SJSA1 (cell line): ENCODE data around the gene PDZRN4. TPM values are rescaled to one million over a fixed set of nuclear protein-coding genes. Genes with fewer than 3 reads are reported as not detected.
"Not testable (repeated sequence)": the region's sequence is repeated elsewhere in the genome, so short reads cannot be mapped to it uniquely, and the experiment has no call there.

Experiments used
- DNase-seq, 2 experiments: peaks; one replicate each; pipeline ENCODE4 v3.0.0-alpha.2; 2015 to 2020; ENCODE audit warnings: low spot score in 2 of 2, low read depth in 1 of 2
- H3K27ac ChIP-seq: fragments of 250-450 bp; sonication (Bioruptor Pico); 2 replicates; pipeline ENCODE4 v1.5.1; 2020; ENCODE audit warnings: mild to moderate bottlenecking, moderate library complexity
- H3K27me3 ChIP-seq: fragments of 250-450 bp; sonication (Bioruptor Pico); replicated peaks from 2 replicates; pipeline ENCODE4 v1.5.1; 2020; ENCODE audit warnings: mild to moderate bottlenecking, moderate library complexity
- H3K36me3 ChIP-seq: fragments of 250-450 bp; sonication (Bioruptor Pico); 2 replicates; pipeline ENCODE4 v1.5.1; 2020; ENCODE audit warnings: mild to moderate bottlenecking
- H3K4me1 ChIP-seq: fragments of 250-450 bp; sonication (Bioruptor Pico); replicated peaks from 2 replicates; pipeline ENCODE4 v1.6.1; 2021; ENCODE audit warnings: mild to moderate bottlenecking
- H3K4me3 ChIP-seq: fragments of 250-450 bp; sonication (Bioruptor Pico); 2 replicates; pipeline ENCODE4 v1.5.1; 2020; ENCODE audit warnings: mild to moderate bottlenecking
- H3K9me3 ChIP-seq: fragments of 250-450 bp; sonication (Bioruptor Pico); replicated peaks from 2 replicates; pipeline ENCODE4 v1.5.1; 2020; ENCODE audit warnings: mild to moderate bottlenecking
- total RNA-seq: library from RNA; depleted of rRNA; stranded (reverse); fragments of >200 nt; shearing (Covaris generic); gene quantifications from 2 replicates; pipeline ENCODE4 v1.2.3, GENCODE V29; 2014

PDZRN4 gene
- total RNA-seq, 1 experiment from 2014 or later = not detected

DNA sequence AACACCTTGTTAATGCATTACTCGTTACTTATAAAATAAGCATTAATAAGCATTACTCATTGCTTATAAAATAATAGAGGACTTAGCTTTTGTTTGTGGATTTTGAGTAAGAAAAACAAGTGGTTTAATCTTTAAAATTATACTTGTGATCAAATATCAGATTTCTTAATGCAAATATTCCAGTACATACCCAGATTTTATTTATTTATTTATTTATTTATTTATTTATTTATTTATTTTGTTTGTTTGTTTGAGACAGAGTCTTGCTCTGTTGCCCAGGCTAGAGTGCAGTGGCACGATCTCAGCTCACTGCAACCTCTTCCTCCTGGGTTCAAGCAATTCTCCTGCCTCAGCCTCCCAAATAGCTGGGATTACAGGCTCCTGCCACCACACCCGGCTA is 3.4 kb downstream of the PDZRN4 start:
- not testable (repeated sequence) for H3K4me1 ChIP-seq, H3K36me3 ChIP-seq, DNase-seq, H3K9me3 ChIP-seq, H3K4me3 ChIP-seq, H3K27ac ChIP-seq
- H3K27me3 ChIP-seq = peaks cover 48% of the 10 kb centered on the region

GRCh38 chr12:41193311-41193710 is 5.2 kb downstream of the PDZRN4 start:
- H3K36me3 ChIP-seq = no peaks in the 10 kb centered on the region
- no peak overlapping the region for H3K4me3 ChIP-seq
- no peak for DNase-seq
- peaks cover 8% of the 10 kb centered on the region for H3K4me1 ChIP-seq
- H3K9me3 ChIP-seq = no peaks in the 10 kb centered on the region
- no peak overlapping the region for H3K27ac ChIP-seq
- peaks cover 31% of the 10 kb centered on the region for H3K27me3 ChIP-seq

DNA sequence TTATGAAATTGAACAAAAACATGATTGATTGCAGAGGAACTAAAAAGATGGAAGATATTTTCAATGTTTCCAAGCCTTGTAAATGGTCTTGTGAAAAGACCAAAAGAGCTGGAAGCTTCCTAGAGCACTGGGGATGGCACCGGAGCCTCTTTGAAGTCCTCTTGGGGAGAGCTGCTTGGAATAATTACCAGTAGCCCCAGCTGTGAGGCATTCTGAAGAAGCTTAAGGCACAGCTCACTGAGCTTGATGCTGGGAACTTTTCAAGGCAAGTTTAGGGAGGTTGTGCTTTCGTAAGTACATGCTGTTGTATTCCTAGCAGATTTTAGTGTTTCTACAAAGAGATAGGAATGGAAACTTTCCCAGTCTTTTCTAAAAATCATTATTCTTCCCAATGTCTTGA is 13.9 kb downstream of the PDZRN4 start:
- Histone ChIP-seq H3K4me3 (no peak overlapping the region), H3K9me3 (no peaks in the 10 kb centered on the region), H3K36me3 (no peaks in the 10 kb centered on the region), H3K27me3 (no peaks in the 10 kb centered on the region), H3K4me1 (peaks cover 5% of the 10 kb centered on the region; the same call in 1 of the 2 replicates), H3K27ac (no peak overlapping the region)
- DNase-seq = no peak

- Histone ChIP-seq H3K4me3 (peak overlapping the region; percentile 9; the same call in 1 of the 2 replicates), H3K36me3 (no peaks in the 10 kb centered on the region), H3K27ac (no peak overlapping the region), H3K4me1 (peaks cover 5% of the 10 kb centered on the region; the same call in 1 of the 2 replicates), H3K9me3 (no peaks in the 10 kb centered on the region), H3K27me3 (no peaks in the 10 kb centered on the region)
- DNase-seq = peak in 1 of 2 experiments; percentile 19
These were observed 17.1 kb downstream of the PDZRN4 start for GRCh38 chr12:41205070-41205709.

GRCh38 chr12:41206298-41206697 is 18.2 kb downstream of the PDZRN4 start:
- no peaks in the 10 kb centered on the region; the same call in 1 of the 2 replicates for H3K27me3 ChIP-seq
- peaks cover 5% of the 10 kb centered on the region; the same call in 1 of the 2 replicates for H3K4me1 ChIP-seq
- H3K27ac ChIP-seq = no peak overlapping the region
- H3K9me3 ChIP-seq = no peaks in the 10 kb centered on the region
- no peaks in the 10 kb centered on the region for H3K36me3 ChIP-seq
- no peak for DNase-seq
- H3K4me3 ChIP-seq = no peak overlapping the region

GRCh38 chr12:41211448-41211847 is 23.3 kb downstream of the PDZRN4 start:
- DNase-seq = no peak
- Histone ChIP-seq H3K36me3 (no peaks in the 10 kb centered on the region), H3K9me3 (no peaks in the 10 kb centered on the region), H3K27ac (no peak overlapping the region), H3K4me1 (no peaks in the 10 kb centered on the region), H3K27me3 (no peaks in the 10 kb centered on the region; the same call in 1 of the 2 replicates), H3K4me3 (no peak overlapping the region)

DNA sequence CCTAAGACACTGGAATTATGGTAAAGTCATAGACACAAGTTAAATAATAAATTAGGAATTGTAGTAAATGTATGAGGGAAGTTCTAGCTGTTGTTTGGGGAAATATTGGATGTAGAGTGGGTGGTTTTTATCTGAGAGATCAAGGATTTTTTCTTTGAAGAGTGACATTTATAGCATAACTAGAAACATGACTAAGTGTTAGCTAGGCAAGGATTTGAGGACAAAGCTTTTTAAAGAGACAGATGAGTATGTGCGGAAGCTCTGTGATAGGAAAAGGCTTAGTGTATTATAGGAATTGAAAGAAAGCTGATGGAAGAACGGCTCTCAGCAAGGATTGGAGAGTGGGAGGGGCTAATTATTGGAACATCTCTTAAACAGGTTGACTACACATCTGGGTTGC is 24.5 kb downstream of the PDZRN4 start:
- no peak for DNase-seq
- Histone ChIP-seq H3K9me3 (no peaks in the 10 kb centered on the region), H3K27me3 (no peaks in the 10 kb centered on the region; the same call in 1 of the 2 replicates), H3K27ac (no peak overlapping the region), H3K36me3 (no peaks in the 10 kb centered on the region), H3K4me3 (no peak overlapping the region), H3K4me1 (no peaks in the 10 kb centered on the region)

DNA sequence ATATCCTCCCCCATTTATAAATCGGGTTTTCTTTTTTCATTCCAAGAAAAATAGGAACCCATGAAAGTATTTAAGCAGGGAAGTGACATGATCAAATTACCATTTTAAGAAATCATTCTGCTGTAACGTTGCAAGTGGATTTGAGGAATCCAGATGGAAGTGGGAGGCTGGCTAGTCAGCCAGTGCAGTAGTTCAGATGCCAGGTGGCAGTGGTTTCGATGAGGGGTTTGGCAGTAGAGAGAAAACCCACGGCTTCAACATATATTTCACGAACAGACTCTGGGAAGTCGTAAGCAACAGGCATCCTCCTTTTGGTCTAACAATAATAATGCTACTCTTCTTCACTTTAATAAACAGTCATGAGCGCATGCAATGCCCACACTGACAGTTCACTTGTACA is 25.0 kb downstream of the PDZRN4 start:
- no peaks in the 10 kb centered on the region; the same call in 1 of the 2 replicates for H3K27me3 ChIP-seq
- H3K4me1 ChIP-seq = no peaks in the 10 kb centered on the region
- no peaks in the 10 kb centered on the region for H3K36me3 ChIP-seq
- H3K9me3 ChIP-seq = no peaks in the 10 kb centered on the region
- no peak overlapping the region for H3K27ac ChIP-seq
- H3K4me3 ChIP-seq = no peak overlapping the region
- DNase-seq = no peak

DNA sequence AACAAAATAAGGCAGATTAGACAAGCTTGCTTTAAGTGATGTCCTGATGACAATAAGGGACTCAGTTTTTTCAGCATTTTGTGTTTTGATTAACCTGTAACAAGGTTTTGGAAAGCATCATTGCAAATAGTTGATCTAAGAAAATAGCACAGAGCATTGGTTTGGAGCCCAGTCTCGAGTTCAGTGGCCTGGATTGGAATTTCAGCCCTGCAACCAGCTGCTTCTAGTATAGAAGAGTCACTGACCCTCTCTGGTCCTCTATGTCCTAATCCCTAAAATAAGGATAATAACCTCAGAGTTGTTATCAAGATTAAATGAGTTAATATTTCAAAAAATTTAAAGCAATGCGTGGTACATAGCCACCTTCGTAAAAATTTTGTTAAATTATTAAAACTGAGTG is 25.5 kb downstream of the PDZRN4 start:
- H3K36me3 ChIP-seq = no peaks in the 10 kb centered on the region
- no peak overlapping the region for H3K4me3 ChIP-seq
- H3K27ac ChIP-seq = no peak overlapping the region
- H3K27me3 ChIP-seq = no peaks in the 10 kb centered on the region; the same call in 1 of the 2 replicates
- H3K9me3 ChIP-seq = no peaks in the 10 kb centered on the region
- H3K4me1 ChIP-seq = no peaks in the 10 kb centered on the region
- DNase-seq = no peak

- no peak overlapping the region for H3K27ac ChIP-seq
- H3K9me3 ChIP-seq = no peaks in the 10 kb centered on the region
- H3K4me1 ChIP-seq = no peaks in the 10 kb centered on the region
- no peaks in the 10 kb centered on the region for H3K36me3 ChIP-seq
- no peak overlapping the region for H3K4me3 ChIP-seq
- H3K27me3 ChIP-seq = no peaks in the 10 kb centered on the region
- no peak for DNase-seq
These were observed 29.6 kb downstream of the PDZRN4 start for GRCh38 chr12:41217727-41218126.

- Histone ChIP-seq H3K36me3 (no peaks in the 10 kb centered on the region), H3K27ac (no peak overlapping the region), H3K27me3 (no peaks in the 10 kb centered on the region), H3K4me1 (no peaks in the 10 kb centered on the region), H3K9me3 (no peaks in the 10 kb centered on the region), H3K4me3 (no peak overlapping the region)
- no peak for DNase-seq
These were observed 32.8 kb downstream of the PDZRN4 start for GRCh38 chr12:41220931-41221330.

DNA sequence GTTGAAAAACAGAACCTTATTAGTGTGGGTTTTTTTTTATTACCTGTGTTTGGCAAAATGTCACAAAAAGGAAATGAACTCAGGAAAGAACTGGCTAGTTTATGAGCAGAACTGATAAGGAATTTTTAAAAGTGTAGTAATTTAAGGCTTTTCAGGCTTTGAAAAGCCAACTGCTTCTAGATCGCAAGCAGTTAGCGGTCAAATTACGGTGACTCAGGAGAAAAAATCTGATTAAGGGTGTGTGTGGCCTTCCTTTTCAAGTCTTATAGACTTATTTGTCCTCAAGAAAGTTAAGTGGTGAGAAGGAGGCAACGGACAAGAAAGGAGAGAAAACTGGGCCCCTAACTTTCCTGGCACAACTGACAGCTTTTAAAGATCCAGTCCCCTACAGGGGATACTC is 33.4 kb downstream of the PDZRN4 start:
- Histone ChIP-seq H3K9me3 (no peaks in the 10 kb centered on the region), H3K4me3 (no peak overlapping the region), H3K27ac (no peak overlapping the region), H3K36me3 (no peaks in the 10 kb centered on the region), H3K4me1 (no peaks in the 10 kb centered on the region), H3K27me3 (no peaks in the 10 kb centered on the region)
- DNase-seq = no peak

DNA sequence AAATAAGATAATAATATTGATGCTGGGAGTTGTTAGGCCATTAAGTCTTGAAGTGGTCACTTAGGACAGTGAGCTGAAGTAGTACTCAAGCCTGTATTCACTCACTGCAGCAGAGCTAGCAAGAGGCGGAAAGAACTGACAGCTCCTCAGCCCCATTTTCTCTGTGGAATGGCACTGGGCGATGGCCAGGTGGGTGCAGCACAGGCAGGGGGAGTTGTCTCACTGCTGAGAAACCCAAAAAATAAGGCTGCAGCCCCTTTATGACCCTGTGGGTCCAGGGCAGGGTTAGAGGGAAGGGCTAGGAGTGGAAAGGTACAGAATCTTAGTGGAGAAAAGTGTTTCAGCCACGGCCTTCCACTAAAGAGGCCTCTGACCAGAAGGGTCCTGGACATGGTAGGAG is 35.5 kb downstream of the PDZRN4 start:
- no peak overlapping the region for H3K4me3 ChIP-seq
- H3K9me3 ChIP-seq = no peaks in the 10 kb centered on the region
- H3K4me1 ChIP-seq = no peaks in the 10 kb centered on the region
- no peaks in the 10 kb centered on the region for H3K27me3 ChIP-seq
- H3K36me3 ChIP-seq = no peaks in the 10 kb centered on the region
- H3K27ac ChIP-seq = no peak overlapping the region
- no peak for DNase-seq

DNA sequence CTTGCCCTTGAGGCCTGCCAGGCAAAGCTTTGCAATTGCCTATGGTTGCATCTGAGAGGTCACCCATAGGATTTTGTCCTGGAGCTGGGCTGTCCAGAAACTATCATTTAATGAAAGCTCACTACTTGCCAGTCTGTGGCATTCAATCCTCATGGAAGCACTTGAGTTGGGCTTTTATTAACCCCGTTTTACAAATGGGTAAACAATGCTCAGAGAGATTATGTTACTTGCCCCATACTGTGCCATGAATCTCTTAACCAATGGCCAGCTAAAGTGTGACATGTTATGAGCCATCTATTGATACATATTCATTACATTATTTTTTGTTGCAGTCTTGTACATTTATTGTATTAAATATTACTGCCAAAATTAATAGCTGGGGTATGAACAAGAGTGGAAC is 35.9 kb downstream of the PDZRN4 start:
- H3K27ac ChIP-seq = no peak overlapping the region
- no peaks in the 10 kb centered on the region for H3K27me3 ChIP-seq
- H3K4me3 ChIP-seq = no peak overlapping the region
- H3K36me3 ChIP-seq = no peaks in the 10 kb centered on the region
- DNase-seq = no peak
- H3K4me1 ChIP-seq = no peaks in the 10 kb centered on the region
- no peaks in the 10 kb centered on the region for H3K9me3 ChIP-seq

GRCh38 chr12:41225179-41225578 is 37.1 kb downstream of the PDZRN4 start:
- H3K36me3 ChIP-seq = no peaks in the 10 kb centered on the region
- no peak overlapping the region for H3K4me3 ChIP-seq
- no peak for DNase-seq
- no peaks in the 10 kb centered on the region for H3K27me3 ChIP-seq
- H3K4me1 ChIP-seq = no peaks in the 10 kb centered on the region
- H3K9me3 ChIP-seq = no peaks in the 10 kb centered on the region
- no peak overlapping the region for H3K27ac ChIP-seq
